Putamen (tissue), 1 donor: ENCODE data around the gene SHPK.

Source experiments
- DNase-seq: peaks from one replicate; pipeline ENCODE4 v3.0.0-alpha.2; 2016; ENCODE audit warnings: low spot score

The SHPK gene

GRCh38 chr17:3636154-3636907 lies at the start of gene SHPK, which contains the start of gene CTNS:
SHPK (minus strand) TSS chr17:3636250; CDS start chr17:3636219, 31 bp downstream.
CTNS (plus strand) TSS chr17:3636760; CDS start chr17:3640207, 3,447 bp downstream.
- DNase-seq, result peak; percentile 98

- DNase-seq, result no peak
These were observed 49.1 kb upstream of the SHPK start for GRCh38 chr17:3685174-3685573.

- no peak for DNase-seq
These were observed 47.0 kb upstream of the SHPK start for GRCh38 chr17:3683054-3683511.

- DNase-seq, result no peak
These were observed 46.0 kb upstream of the SHPK start for GRCh38 chr17:3682033-3682432.

GRCh38 chr17:3681565-3681964 lies 45.5 kb upstream of the SHPK start:
- DNase-seq, result no peak

GRCh38 chr17:3681057-3681456 lies 45.0 kb upstream of the SHPK start:
- DNase-seq, result no peak

GRCh38 chr17:3679531-3680126 lies 43.6 kb upstream of the SHPK start:
- DNase-seq, result no peak

GRCh38 chr17:3678821-3679530 lies 42.9 kb upstream of the SHPK start:
- DNase-seq, result no peak

- DNase-seq, result no peak
These were observed 42.2 kb upstream of the SHPK start for GRCh38 chr17:3678095-3678820.

- no peak for DNase-seq
These were observed 39.8 kb upstream of the SHPK start for GRCh38 chr17:3675886-3676285.

GRCh38 chr17:3672571-3672970 lies 36.5 kb upstream of the SHPK start:
- DNase-seq, result no peak

GRCh38 chr17:3669548-3669947 lies 33.5 kb upstream of the SHPK start:
- no peak for DNase-seq

GRCh38 chr17:3669085-3669347 lies 33.0 kb upstream of the SHPK start:
- DNase-seq, result no peak

GRCh38 chr17:3668279-3669084 lies 32.4 kb upstream of the SHPK start, which contains the start of the genes EMC6 and TAX1BP3:
EMC6 (plus strand) TSS chr17:3668812; CDS start chr17:3669147, 335 bp downstream.
TAX1BP3 (minus strand) TSS chr17:3668578; CDS start chr17:3668526, 52 bp downstream.
- DNase-seq, result peak; percentile 97

- peak; percentile 64 for DNase-seq
These were observed 31.6 kb upstream of the SHPK start for GRCh38 chr17:3667366-3668278.

GRCh38 chr17:3666516-3666915 lies 30.5 kb upstream of the SHPK start:
- DNase-seq, result no peak

- no peak for DNase-seq
These were observed 29.8 kb upstream of the SHPK start for GRCh38 chr17:3665834-3666233.

- DNase-seq, result no peak
These were observed 27.3 kb upstream of the SHPK start for GRCh38 chr17:3663102-3664011.

GRCh38 chr17:3660311-3660891 lies 24.4 kb upstream of the SHPK start:
- DNase-seq, result peak; percentile 50
